Ishikawa (cell line): ENCODE data around the gene HBQ1.
"Not testable (repeated sequence)": the region's sequence is repeated elsewhere in the genome, so short reads cannot be mapped to it uniquely, and the experiment has no call there.

Experiments used
- CEBPB ChIP-seq: IDR thresholded peaks from 2 replicates; pipeline ENCODE4 v1.6.1; 2012
- CREB1 ChIP-seq: IDR thresholded peaks from 2 replicates; pipeline ENCODE4 v1.6.1; 2012; ENCODE audit warnings: low read depth
- EP300 ChIP-seq: IDR thresholded peaks from 2 replicates; pipeline ENCODE4 v1.6.1; 2012; ENCODE audit warnings: borderline replicate concordance
- RAD21 ChIP-seq: IDR thresholded peaks from 2 replicates; pipeline ENCODE4 v1.6.1; 2012; ENCODE audit warnings: low read depth
- TAF1 ChIP-seq: IDR thresholded peaks from 2 replicates; pipeline ENCODE4 v1.6.1; 2012; ENCODE audit warnings: low read depth, mild to moderate bottlenecking
- YY1 ChIP-seq: IDR thresholded peaks from 2 replicates; pipeline ENCODE4 v1.6.1; 2012; ENCODE audit warnings: low read depth
- ZBTB7A ChIP-seq: IDR thresholded peaks from 2 replicates; pipeline ENCODE4 v1.6.1; 2012; ENCODE audit warnings: low read depth
- TF ChIP-seq, protein P1 (sequence below): IDR thresholded peaks from 2 replicates; pipeline ENCODE4 v1.6.1; 2012; ENCODE audit warnings: low read depth, mild to moderate bottlenecking
- TF ChIP-seq, protein P2 (sequence below): IDR thresholded peaks from 2 replicates; pipeline ENCODE4 v1.6.1; 2012

DNA sequence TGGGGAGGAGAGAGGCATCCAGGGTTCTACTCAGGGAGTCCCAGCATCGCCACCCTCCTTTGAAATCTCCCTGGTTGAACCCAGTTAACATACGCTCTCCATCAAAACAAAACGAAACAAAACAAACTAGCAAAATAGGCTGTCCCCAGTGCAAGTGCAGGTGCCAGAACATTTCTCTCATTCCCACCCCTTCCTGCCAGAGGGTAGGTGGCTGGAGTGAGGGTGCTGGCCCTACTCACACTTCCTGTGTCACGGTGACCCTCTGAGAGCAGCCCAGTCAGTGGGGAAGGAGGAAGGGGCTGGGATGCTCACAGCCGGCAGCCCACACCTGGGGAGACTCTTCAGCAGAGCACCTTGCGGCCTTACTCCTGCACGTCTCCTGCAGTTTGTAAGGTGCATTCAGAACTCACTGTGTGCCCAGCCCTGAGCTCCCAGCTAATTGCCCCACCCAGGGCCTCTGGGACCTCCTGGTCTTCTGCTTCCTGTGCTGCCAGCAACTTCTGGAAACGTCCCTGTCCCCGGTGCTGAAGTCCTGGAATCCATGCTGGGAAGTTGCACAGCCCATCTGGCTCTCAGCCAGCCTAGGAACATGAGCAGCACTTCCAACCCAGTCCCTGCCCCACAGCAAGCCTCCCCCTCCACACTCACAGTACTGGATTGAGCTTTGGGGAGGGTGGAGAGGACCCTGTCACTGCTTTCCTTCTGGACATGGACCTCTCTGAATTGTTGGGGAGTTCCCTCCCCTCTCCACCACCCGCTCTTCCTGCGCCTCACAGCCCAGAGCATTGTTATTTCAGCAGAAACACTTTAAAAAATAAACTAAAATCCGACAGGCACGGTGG is 6.1 kb upstream of the HBQ1 start:
- TF ChIP-seq, protein P1, sequence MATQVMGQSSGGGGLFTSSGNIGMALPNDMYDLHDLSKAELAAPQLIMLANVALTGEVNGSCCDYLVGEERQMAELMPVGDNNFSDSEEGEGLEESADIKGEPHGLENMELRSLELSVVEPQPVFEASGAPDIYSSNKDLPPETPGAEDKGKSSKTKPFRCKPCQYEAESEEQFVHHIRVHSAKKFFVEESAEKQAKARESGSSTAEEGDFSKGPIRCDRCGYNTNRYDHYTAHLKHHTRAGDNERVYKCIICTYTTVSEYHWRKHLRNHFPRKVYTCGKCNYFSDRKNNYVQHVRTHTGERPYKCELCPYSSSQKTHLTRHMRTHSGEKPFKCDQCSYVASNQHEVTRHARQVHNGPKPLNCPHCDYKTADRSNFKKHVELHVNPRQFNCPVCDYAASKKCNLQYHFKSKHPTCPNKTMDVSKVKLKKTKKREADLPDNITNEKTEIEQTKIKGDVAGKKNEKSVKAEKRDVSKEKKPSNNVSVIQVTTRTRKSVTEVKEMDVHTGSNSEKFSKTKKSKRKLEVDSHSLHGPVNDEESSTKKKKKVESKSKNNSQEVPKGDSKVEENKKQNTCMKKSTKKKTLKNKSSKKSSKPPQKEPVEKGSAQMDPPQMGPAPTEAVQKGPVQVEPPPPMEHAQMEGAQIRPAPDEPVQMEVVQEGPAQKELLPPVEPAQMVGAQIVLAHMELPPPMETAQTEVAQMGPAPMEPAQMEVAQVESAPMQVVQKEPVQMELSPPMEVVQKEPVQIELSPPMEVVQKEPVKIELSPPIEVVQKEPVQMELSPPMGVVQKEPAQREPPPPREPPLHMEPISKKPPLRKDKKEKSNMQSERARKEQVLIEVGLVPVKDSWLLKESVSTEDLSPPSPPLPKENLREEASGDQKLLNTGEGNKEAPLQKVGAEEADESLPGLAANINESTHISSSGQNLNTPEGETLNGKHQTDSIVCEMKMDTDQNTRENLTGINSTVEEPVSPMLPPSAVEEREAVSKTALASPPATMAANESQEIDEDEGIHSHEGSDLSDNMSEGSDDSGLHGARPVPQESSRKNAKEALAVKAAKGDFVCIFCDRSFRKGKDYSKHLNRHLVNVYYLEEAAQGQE, result peak; percentile 74
- TF ChIP-seq YY1, CEBPB, CREB1, TAF1, RAD21, EP300, ZBTB7A: not testable (repeated sequence)
- TF ChIP-seq, protein P2, sequence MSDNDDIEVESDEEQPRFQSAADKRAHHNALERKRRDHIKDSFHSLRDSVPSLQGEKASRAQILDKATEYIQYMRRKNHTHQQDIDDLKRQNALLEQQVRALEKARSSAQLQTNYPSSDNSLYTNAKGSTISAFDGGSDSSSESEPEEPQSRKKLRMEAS, result 0 out of 2 replicates have a peak, but pooled peaks have one; percentile 25
